Inferior parietal cortex (tissue), 1 donor: ENCODE data around the gene RNF144A.

Source experiments
- DNase-seq: peaks from one replicate; pipeline ENCODE4 v3.0.0-alpha.2; 2016; ENCODE audit errors: extremely low spot score

Gene RNF144A

GRCh38 chr2:7007846-7008741, 90.9 kb downstream of the RNF144A start:
- peak; percentile 88 for DNase-seq

GRCh38 chr2:7009207-7009911, 92.1 kb downstream of the RNF144A start:
- DNase-seq: no peak

GRCh38 chr2:7010391-7011054, 93.3 kb downstream of the RNF144A start:
- DNase-seq: no peak

GRCh38 chr2:7011356-7012083, 94.3 kb downstream of the RNF144A start:
- DNase-seq: no peak

GRCh38 chr2:7012141-7012764, 95.0 kb downstream of the RNF144A start:
- DNase-seq: no peak

GRCh38 chr2:7013471-7014160, 96.4 kb downstream of the RNF144A start:
- DNase-seq: no peak

- DNase-seq: peak; percentile 75
Observed at GRCh38 chr2:7014174-7014640, 97.0 kb downstream of the RNF144A start.

- DNase-seq: no peak
Observed at GRCh38 chr2:7015007-7015950, 98.1 kb downstream of the RNF144A start.

- DNase-seq: no peak
Observed at GRCh38 chr2:7016148-7016547, 98.9 kb downstream of the RNF144A start.

- DNase-seq: no peak
Observed at GRCh38 chr2:7016601-7017211, 99.5 kb downstream of the RNF144A start.

GRCh38 chr2:7017671-7018281, 100.6 kb downstream of the RNF144A start:
- no peak for DNase-seq

- DNase-seq: no peak
Observed at GRCh38 chr2:7018282-7018701, 101.1 kb downstream of the RNF144A start.

- no peak for DNase-seq
Observed at GRCh38 chr2:7018767-7019166, 101.6 kb downstream of the RNF144A start.

GRCh38 chr2:7019191-7019590, 102.0 kb downstream of the RNF144A start:
- DNase-seq: no peak

GRCh38 chr2:7020059-7020458, 102.8 kb downstream of the RNF144A start:
- no peak for DNase-seq

- DNase-seq: no peak
Observed at GRCh38 chr2:7020468-7020867, 103.3 kb downstream of the RNF144A start.

GRCh38 chr2:7020939-7021470, 103.8 kb downstream of the RNF144A start:
- no peak for DNase-seq
